HG03103 (cell line): ENCODE data around the gene PRH2.

ENCODE experiments used
- ATAC-seq: cut with Tn5 transposase; IDR thresholded peaks from one replicate; pipeline ENCODE4 v1.9.1; 2021; ENCODE audit warnings: low read depth; ENCODE audit not compliant: unreplicated experiment

PRH2 gene

DNA sequence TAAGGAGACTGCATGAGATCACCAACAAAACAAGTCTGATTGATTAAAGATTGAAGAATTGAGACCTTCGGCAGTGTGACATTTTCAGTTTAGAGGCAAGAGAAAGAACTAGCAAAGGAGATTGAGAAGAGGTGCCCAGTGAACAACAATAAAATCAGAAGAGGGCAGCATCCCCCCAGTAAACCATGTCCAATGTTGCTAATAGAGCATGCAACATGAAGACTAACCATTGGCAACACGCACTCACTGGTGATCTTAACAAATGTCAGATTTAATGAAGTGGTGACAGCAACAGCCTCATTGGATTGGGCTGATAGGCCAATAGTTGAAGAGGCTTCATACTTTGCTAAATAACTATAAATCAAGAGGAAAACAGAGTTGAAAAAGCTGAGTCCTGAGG is 30.8 kb downstream of the PRH2 start:
- ATAC-seq = no peak

GRCh38 chr12:10960211-10960610 is 31.2 kb downstream of the PRH2 start:
- ATAC-seq = no peak

GRCh38 chr12:10965476-10965875 is 36.4 kb downstream of the PRH2 start:
- ATAC-seq = no peak

GRCh38 chr12:10966314-10966713 is 37.3 kb downstream of the PRH2 start:
- ATAC-seq = no peak

GRCh38 chr12:10967409-10967808 is 38.4 kb downstream of the PRH2 start:
- ATAC-seq = no peak

GRCh38 chr12:10968765-10969456 is 39.9 kb downstream of the PRH2 start:
- no peak for ATAC-seq

DNA sequence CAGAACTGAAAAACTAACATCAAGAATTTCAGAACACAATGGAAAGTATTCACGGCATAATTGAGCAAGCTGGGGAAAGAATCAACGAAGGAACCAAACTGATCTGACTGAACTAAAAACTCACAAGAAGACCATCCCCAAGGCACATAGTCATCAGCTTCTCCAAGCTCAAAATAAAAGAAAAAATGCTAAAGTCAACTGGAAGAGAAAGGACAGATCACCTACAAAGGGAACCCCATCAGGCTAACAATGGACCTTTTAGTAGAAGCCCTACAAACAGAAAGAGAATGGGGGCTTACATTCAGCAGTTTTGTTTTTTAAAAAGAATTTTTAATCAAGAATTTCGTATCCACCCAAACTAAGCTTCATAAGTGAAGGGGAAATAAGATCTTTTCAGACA is 45.9 kb downstream of the PRH2 start:
- ATAC-seq = no peak

DNA sequence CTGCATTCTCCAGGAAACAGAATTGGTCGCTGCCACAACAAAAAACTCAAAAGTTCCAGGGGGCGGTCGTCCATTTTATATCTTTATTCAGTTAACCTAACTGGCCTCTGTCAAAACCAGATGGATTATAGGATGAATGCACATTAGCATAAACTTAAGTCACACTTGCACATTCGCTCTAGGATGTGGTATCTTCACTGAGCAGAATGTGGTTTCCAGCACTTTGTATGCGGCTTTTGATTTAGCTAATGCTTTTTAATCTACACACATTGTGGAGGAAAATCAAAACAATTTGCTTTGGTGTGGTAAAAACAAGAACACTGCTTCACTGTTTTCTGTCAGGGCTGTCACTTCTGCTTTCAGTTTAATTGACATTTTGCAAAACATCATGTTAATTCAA is 53.2 kb downstream of the PRH2 start:
- ATAC-seq = no peak
